ENCODE data around the gene TTC39B.

DNA sequence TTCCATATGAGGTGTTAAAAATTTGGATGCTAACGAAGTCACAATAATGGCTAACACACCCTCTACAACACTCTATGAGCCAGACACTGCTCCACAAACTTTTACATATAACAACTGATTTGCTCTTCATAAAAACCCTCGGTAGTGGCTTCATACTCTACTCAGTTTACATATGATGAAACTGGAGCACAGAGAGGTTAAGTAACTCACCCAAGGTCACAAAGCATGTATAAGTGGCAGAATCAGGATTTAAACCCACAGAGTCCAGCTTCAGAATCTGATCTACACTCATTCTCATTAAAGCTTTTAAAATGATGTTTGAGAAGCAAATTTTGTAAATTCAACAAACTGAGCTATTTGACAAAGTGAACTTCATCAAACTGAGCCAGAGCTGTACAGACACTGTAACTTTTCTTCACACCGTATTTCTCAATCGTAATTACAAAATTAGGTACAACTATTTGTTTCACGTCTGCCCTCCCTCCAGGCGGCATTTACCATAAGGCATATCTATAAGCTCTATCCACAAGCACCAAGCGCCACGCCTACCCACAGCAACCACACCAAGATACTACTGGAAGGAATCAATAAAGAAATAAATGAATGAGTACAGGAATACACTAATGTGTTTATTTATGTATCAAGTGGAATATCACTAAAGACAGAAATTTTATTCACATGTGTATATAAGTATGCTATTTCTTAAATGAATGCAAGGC is 24.3 kb downstream of the TTC39B start:
- no peak for TF ChIP-seq ZNF626 (tag by site-specific recombination; IDR thresholded peaks at IDR 0.05)
- TF ChIP-seq ZNF350 (tag by site-specific recombination; IDR thresholded peaks at IDR 0.05): no peak
- TF ChIP-seq ZNF596 (tag by site-specific recombination; IDR thresholded peaks at IDR 0.05): no peak
- TF ChIP-seq CTCF (tag by site-specific recombination; IDR thresholded peaks at IDR 0.05): no peak
- TF ChIP-seq ZNF623 (tag by site-specific recombination; IDR thresholded peaks at IDR 0.05): no peak
- TF ChIP-seq, protein P1, sequence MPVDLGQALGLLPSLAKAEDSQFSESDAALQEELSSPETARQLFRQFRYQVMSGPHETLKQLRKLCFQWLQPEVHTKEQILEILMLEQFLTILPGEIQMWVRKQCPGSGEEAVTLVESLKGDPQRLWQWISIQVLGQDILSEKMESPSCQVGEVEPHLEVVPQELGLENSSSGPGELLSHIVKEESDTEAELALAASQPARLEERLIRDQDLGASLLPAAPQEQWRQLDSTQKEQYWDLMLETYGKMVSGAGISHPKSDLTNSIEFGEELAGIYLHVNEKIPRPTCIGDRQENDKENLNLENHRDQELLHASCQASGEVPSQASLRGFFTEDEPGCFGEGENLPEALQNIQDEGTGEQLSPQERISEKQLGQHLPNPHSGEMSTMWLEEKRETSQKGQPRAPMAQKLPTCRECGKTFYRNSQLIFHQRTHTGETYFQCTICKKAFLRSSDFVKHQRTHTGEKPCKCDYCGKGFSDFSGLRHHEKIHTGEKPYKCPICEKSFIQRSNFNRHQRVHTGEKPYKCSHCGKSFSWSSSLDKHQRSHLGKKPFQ (tag by site-specific recombination; IDR thresholded peaks at IDR 0.05): no peak
